GM19372 (cell line): ENCODE results near the gene POM121L12.

Experiments
- ATAC-seq: cut with Tn5 transposase; IDR thresholded peaks from one replicate; pipeline ENCODE4 v1.9.1; 2021; ENCODE audit warnings: mild to moderate bottlenecking, low read depth, moderate library complexity; ENCODE audit not compliant: unreplicated experiment

Gene POM121L12

DNA sequence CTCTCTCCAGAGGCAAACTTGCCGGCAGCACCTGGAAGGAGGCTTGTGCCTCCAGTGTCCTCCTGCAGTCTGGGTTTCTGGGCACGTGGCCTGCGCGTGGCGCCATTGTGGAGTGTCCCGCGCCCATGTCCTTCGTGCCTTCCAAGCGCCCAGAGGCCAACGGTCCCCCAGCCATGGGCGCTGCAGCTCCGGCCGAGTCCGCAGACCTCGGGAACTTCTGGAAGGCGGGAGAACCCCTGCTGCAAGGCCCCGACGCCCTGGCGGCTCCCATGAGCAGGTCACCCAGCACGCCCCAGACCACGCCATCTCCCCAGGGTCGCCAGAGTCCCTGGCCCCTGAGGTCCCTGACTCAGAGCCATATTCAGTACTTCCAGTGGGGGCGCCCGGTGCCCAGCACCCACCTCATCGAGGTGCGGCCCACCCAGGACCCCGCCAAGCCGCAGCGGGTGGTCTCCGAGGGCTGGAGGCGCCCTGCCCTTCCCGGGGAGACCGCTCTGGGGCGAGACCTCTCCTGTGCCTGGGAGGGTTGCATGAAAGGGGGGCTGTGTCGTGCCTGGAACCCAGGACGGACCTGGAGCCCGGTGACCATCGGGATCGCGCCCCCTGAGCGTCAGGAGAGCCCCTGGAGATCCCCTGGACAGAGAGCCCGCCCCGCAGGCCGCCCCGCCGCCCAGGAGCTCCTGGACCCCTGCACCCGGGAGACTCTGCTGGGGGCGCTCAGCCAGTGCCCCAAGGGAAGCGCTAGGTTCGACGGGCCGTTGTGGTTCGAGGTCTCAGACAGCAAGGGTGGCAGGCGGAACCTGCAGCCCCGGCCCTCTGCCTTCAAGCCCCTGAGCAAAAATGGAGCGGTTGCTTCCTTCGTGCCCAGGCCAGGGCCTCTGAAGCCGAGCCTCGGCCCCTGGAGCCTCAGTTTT is at the start of gene POM121L12:
Gene POM121L12 (plus strand): TSS at position 135 of the 914 bp plus-strand sequence. CDS start 39 bp downstream, at position 174.
- no peak for ATAC-seq

DNA sequence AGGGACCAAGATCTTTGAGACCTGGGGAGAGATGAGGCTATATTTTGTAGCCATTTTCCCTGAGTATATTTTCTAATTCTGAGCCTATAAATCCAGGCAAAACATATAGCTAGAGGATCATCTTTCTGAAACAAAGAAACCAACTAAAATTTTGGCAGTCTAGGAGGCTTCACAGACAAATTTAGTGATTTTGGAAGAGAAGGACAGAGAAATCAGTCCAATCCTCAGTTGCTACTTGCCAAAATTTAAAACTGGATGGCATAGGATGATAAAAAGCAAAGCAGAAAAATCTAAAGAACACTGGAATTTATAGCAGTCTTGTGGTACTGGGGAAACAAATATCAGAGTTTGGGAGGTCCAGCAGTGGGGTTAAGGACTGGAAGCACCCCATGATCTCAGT is 43.4 kb upstream of the POM121L12 start:
- ATAC-seq = no peak

DNA sequence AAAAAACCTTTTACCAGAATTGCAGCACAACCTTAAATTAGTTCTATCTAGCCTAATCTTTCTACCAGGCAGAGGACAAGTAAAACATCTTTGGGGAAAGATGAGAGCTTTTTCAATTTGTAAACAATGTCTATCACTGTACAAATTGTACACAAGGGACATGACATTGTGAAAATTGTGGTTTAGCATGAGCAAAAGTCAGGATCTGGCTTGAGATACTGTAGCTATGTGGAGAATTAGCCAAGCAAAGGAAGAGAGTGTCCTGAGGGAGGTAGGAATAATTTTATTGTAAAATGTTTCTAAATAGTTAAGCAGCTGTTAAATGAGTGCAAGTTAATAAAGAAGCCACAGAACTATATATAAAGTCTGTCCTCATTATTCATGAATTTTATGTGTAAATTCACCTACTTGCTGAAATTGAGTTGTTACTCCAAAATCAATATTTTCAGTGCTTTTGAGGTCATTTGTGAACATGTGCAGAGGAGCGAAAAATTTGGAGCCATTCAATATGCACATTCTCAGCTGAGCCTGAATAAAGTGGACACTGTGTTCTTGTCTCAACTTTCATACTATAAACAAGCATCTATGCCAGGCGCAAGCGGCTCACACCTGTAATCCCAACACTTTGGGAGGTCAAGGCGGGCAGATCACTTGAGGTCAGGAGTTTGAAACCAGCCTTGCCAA is 42.8 kb upstream of the POM121L12 start:
- ATAC-seq = no peak

DNA sequence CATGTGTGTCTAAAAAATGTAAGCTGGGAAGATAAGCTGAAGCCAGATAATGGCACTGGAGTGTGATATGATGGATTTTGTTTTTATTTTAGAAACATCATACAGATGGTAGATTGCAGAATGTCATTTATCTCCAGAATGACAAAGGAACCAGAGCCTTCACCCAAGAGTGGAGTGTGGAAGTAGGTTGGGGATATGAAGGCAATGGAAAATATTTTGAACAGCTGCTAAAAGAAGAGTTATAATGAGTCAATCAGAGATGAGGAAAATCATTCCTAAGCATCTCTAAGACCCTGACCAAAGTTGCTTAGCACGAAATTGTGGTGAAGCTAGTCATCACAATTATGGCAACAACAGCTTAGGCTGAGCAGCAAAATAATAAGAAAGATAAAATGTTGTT is 39.8 kb upstream of the POM121L12 start:
- ATAC-seq = no peak

- ATAC-seq = no peak
Measured at GRCh38 chr7:53001221-53001620, 34.2 kb upstream of the POM121L12 start.

DNA sequence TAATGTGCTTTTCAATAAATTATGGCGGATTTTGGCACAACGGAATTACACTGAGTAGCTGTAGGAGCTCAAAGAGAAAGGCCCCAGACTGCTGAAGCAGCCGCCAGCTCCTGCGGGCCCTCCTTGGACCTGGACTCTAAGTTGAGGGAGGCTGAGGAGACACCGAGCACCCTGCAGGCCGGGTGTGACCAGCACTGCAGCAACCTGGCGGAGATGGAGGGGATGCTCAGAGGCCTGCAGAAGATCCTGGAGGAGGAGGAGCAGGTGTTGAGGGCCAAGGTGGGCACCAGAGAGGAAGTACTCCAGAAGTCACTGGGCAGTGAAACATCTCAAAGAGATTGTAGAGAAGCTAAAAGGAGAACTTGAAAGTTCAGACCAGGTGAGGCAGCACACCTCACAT is 33.0 kb upstream of the POM121L12 start:
- no peak for ATAC-seq

- no peak for ATAC-seq
Measured at GRCh38 chr7:53003653-53004445, 31.6 kb upstream of the POM121L12 start.

DNA sequence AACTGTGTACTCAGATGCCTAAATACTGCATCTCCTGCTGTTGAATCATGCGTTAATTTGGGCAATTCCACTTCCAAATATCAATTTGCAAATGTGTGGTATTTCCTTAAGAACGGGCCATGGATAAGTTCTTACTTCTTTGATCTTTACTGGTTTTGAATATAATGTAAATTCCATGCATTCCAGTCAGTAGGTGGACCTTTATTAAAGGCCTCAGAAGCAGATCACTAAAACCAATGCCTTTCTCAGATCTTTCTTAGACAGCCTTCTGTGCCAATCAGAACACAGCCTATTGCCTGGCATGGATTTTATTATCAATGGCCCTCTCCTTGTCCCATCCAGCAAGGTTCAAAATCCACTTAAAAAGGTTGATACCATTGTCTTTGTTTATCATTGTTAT is 21.5 kb upstream of the POM121L12 start:
- ATAC-seq = no peak

DNA sequence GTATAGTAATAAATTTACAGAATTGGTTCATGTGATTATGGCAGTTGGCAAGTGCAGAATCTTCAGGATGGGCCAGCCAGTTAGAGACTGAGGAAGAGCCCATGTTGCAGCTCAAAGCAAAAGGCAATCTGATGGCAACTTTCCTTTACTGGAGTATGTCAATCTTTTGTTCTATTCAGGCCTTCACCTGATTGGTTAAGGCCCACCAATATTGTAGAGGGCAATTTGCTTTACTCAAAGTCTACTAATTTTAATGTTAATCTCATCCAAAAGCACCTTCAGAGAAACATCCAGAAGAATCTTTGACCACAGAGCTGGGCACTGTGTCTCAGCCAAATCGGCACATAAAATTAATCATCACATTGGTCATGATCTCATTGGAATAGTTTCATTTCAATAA is 20.0 kb upstream of the POM121L12 start:
- no peak for ATAC-seq

GRCh38 chr7:53022893-53023292 is 12.5 kb upstream of the POM121L12 start:
- no peak for ATAC-seq

- no peak for ATAC-seq
Measured at GRCh38 chr7:53048638-53049037, 13.2 kb downstream of the POM121L12 start.

GRCh38 chr7:53050433-53050832 is 15.0 kb downstream of the POM121L12 start:
- ATAC-seq = no peak

- no peak for ATAC-seq
Measured at GRCh38 chr7:53059591-53059990, 24.2 kb downstream of the POM121L12 start.

- no peak for ATAC-seq
Measured at GRCh38 chr7:53060066-53060465, 24.6 kb downstream of the POM121L12 start.

- no peak for ATAC-seq
Measured at GRCh38 chr7:53062796-53063195, 27.4 kb downstream of the POM121L12 start.

DNA sequence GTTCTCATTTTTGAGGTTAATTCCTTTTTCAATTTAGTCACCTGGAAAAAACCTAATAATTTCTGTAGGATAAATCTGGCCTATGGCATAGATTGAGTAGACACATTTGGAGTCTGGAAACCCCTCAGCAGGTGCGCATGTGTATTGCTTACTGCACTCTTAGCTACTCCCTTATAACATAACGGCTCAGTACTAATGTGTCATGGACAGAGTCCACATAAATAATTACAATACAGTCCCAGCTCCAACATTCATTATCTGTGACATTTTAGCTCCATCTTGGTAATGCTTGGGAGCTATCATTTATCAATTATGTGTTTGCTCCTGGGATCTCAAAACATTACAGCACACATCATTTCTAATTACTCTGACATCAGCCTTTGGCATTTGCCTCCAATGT is 33.2 kb downstream of the POM121L12 start:
- no peak for ATAC-seq

DNA sequence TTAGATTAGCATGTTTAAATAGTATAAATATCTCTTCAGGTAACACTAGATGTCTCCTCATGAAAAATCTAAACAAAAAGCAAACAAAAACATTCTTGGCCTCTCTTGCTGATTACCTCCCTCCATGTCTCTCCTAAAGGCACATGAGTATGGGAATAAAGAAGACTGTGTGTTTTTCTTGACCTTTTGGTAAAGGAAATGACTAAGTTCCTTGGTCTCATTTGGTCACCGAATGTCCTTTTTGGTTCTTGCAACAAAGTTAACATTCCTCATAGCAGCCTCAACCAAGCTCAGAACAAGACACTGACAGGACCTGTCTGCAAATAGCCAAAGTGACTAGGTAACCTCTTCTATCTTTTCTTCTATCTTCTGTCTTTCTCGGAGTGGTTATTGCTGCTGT is 35.5 kb downstream of the POM121L12 start:
- no peak for ATAC-seq
